K562 (cell line): ENCODE data around the gene GLRX5. TPM values are rescaled to one million over a fixed set of nuclear protein-coding genes. Genes with fewer than 3 reads are reported as not detected.

ENCODE experiments used
- BRCA1 ChIP-seq, 2 experiments: fragments of 450-650 bp in 1 of 2; sonication (generic) in 1 of 2; formaldehyde crosslinking in 1 of 2; IDR thresholded peaks; 2 replicates each; pipeline versions ENCODE4 v1.5.0 to v1.6.1; 2017 to 2020; ENCODE audit warnings: mild to moderate bottlenecking in 1 of 2, missing genetic modification reagents in 1 of 2
- EP300 ChIP-seq: IDR thresholded peaks from 2 replicates; pipeline ENCODE4 v1.6.1; 2012; ENCODE audit warnings: low read length, improper control_type of control experiment
- ESRRA ChIP-seq: fragments of 450-650 bp; IDR thresholded peaks from 2 replicates; pipeline ENCODE4 v1.6.1; 2014; ENCODE audit warnings: low read depth, mild to moderate bottlenecking, moderate library complexity, borderline replicate concordance
- FOXM1 ChIP-seq, 2 experiments: fragments of 450-650 bp in 1 of 2; sonication (generic) in 1 of 2; formaldehyde crosslinking in 1 of 2; IDR thresholded peaks; 2 replicates each; pipeline versions ENCODE4 v1.6.1 to v1.9.0; 2017 to 2022; ENCODE audit warnings: low read depth in 2 of 2, mild to moderate bottlenecking in 2 of 2, missing genetic modification reagents in 1 of 2, moderate library complexity in 1 of 2
- GABPB2 ChIP-seq: fragments of 250-450 bp; sonication (Bioruptor Pico); conservative IDR thresholded peaks from 2 replicates; pipeline ENCODE4 v1.5.1; 2021; ENCODE audit warnings: mild to moderate bottlenecking
- MYC ChIP-seq, 2 experiments: fragments of 250-450 bp in 1 of 2; sonication (Bioruptor Pico) in 1 of 2; IDR thresholded peaks; 2 replicates each; pipeline versions ENCODE4 v1.5.1 to v1.6.1; 2012 to 2021; ENCODE audit warnings: low read depth in 2 of 2, borderline replicate concordance in 1 of 2, improper control_type of control experiment in 1 of 2, low read length in 1 of 2, mild to moderate bottlenecking in 1 of 2, moderate library complexity in 1 of 2
- PHF8 ChIP-seq: fragments of 200-600 bp; sonication (generic); IDR thresholded peaks from 2 replicates; pipeline ENCODE4 v1.6.1; 2012; ENCODE audit warnings: mixed run types, mild to moderate bottlenecking, inconsistent platforms, low read length, moderate library complexity, borderline replicate concordance
- RBBP5 ChIP-seq: fragments of 200-600 bp; sonication (generic); IDR thresholded peaks from 2 replicates; pipeline ENCODE4 v1.6.1; 2012; ENCODE audit warnings: borderline replicate concordance, mild to moderate bottlenecking, low read length, control low read depth, inconsistent platforms; ENCODE audit not compliant: insufficient read depth, poor library complexity, severe bottlenecking
- polyA plus RNA-seq, 8 experiments: library from polyadenylated mRNA; depleted of rRNA in 4 of 8; stranded (reverse) in 5 of 8; unstranded in 3 of 8; fragments of >200 nt; fragmentation: Nextera tagmentation in 2 of 8; fragmentation: Illumina TruSeq in 1 of 8; extraction: Ambion mirVana in 2 of 8; extraction: Trizol in 1 of 8; gene quantifications; 2 replicates each; pipeline versions ENCODE4 v1.2.1 to v1.2.3, GENCODE V29; 2011 to 2014; ENCODE audit warnings: inconsistent platforms in 1 of 8, missing spikeins in 1 of 8
- total RNA-seq, 7 experiments: library from RNA; depleted of rRNA in 6 of 7; stranded (reverse); fragments of >200 nt in 6 of 7; fragmentation: Illumina TruSeq in 2 of 7; extraction: Trizol in 2 of 7; gene quantifications; 2 replicates each; pipeline versions ENCODE4 v1.2.1 to v1.2.3, GENCODE V29; 2011 to 2021; ENCODE audit warnings: low replicate concordance in 1 of 7
- TF ChIP-seq, protein P1 (sequence below): fragments of 250-450 bp; sonication (Bioruptor Pico); IDR thresholded peaks from 2 replicates; pipeline ENCODE4 v1.4.0; 2020
- TF ChIP-seq, protein P2 (sequence below): IDR thresholded peaks from 2 replicates; pipeline ENCODE4 v1.6.1; 2011; ENCODE audit not compliant: insufficient read length; ENCODE audit errors: extremely low read depth
- TF ChIP-seq, protein P3 (sequence below): sonication (generic); formaldehyde crosslinking; IDR thresholded peaks from 2 replicates; pipeline ENCODE4 v1.8.0; 2022; ENCODE audit warnings: missing genetic modification reagents, mild to moderate bottlenecking, moderate library complexity, borderline replicate concordance
- TF ChIP-seq, protein P4 (sequence below), 2 experiments: IDR thresholded peaks; 2 replicates each; pipeline ENCODE4 v1.6.1; 2012; ENCODE audit warnings: improper control_type of control experiment in 2 of 2, low read depth in 2 of 2, low read length in 2 of 2, borderline replicate concordance in 1 of 2
- TF ChIP-seq, protein P5 (sequence below): sonication (generic); formaldehyde crosslinking; IDR thresholded peaks from 2 replicates; pipeline ENCODE4 v1.8.0; 2022; ENCODE audit warnings: mild to moderate bottlenecking, missing genetic modification reagents

Gene GLRX5
- total and polyA plus RNA-seq, 9 of the 15 experiments (the other 6 are each of a cell fraction or from before 2014, with no cell fraction given), result 16.7 to 96.8 (median 66.8) TPM

DNA sequence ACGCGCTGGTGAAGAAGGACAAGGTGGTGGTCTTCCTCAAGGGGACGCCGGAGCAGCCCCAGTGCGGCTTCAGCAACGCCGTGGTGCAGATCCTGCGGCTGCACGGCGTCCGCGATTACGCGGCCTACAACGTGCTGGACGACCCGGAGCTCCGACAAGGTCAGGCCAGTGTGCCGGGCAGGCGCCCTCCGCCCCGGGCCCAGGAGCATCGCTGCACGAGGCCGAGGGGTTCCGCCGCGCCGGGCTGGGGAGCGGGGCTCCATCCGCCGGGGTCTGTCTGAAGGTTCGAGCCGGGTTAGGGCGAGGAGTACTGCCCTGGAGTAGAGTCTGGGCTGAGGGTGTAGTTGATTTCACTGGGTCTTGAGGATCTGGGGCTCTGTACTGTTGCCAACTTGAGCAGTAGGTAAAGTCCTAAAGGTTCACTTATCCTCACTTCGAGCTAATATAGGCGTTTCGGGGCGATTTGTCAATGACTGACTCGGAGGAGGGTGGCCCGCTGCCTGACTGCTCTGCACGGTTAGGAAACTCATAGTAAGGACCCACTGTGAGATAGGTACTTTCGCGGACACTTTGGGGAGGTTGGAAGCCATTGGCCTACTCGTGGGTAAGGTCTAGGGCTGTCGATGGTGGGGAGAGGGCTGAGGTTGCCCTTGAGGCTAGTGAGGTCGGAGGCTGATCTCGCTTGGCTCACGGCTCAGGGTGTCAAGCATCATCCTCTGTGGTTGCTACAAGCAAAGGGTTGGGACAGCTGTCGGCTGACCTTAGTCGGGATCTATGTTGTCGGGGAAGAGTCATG, 574 bp downstream of the GLRX5 start (continued):
- TF ChIP-seq GABPB2 (no peak), BRCA1 (IDR thresholded peaks at IDR 0.05) (no peak), BRCA1 (CRISPR knock-in tag; IDR thresholded peaks at IDR 0.05) (no peak), EP300 (no peak), RBBP5 (peak; percentile 71), ESRRA (0 out of 2 replicates have a peak, but pooled peaks have one; percentile 20), PHF8 (peak; percentile 12; the same call in 1 of the 2 replicates), MYC (IDR thresholded peaks at IDR 0.05; ENCODE audit: low read depth, low read length) (peak; percentile 6; the same call in 1 of the 2 replicates), MYC (CRISPR knock-in tag; IDR thresholded peaks at IDR 0.05; ENCODE audit: borderline replicate concordance, low read depth) (no peak), FOXM1 (IDR thresholded peaks at IDR 0.05; ENCODE audit: low read depth) (no peak), FOXM1 (CRISPR knock-in tag; IDR thresholded peaks at IDR 0.05; ENCODE audit: low read depth) (no peak)
- TF ChIP-seq, protein P1, sequence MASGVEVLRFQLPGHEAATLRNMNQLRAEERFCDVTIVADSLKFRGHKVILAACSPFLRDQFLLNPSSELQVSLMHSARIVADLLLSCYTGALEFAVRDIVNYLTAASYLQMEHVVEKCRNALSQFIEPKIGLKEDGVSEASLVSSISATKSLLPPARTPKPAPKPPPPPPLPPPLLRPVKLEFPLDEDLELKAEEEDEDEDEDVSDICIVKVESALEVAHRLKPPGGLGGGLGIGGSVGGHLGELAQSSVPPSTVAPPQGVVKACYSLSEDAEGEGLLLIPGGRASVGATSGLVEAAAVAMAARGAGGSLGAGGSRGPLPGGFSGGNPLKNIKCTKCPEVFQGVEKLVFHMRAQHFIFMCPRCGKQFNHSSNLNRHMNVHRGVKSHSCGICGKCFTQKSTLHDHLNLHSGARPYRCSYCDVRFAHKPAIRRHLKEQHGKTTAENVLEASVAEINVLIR (CRISPR knock-in tag), result no peak
- TF ChIP-seq, protein P2, sequence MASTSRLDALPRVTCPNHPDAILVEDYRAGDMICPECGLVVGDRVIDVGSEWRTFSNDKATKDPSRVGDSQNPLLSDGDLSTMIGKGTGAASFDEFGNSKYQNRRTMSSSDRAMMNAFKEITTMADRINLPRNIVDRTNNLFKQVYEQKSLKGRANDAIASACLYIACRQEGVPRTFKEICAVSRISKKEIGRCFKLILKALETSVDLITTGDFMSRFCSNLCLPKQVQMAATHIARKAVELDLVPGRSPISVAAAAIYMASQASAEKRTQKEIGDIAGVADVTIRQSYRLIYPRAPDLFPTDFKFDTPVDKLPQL, result no peak
- TF ChIP-seq, protein P3, sequence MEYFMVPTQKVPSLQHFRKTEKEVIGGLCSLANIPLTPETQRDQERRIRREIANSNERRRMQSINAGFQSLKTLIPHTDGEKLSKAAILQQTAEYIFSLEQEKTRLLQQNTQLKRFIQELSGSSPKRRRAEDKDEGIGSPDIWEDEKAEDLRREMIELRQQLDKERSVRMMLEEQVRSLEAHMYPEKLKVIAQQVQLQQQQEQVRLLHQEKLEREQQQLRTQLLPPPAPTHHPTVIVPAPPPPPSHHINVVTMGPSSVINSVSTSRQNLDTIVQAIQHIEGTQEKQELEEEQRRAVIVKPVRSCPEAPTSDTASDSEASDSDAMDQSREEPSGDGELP (CRISPR knock-in tag), result peak; percentile 23; the same call in 1 of the 2 replicates
- TF ChIP-seq, protein P4, sequence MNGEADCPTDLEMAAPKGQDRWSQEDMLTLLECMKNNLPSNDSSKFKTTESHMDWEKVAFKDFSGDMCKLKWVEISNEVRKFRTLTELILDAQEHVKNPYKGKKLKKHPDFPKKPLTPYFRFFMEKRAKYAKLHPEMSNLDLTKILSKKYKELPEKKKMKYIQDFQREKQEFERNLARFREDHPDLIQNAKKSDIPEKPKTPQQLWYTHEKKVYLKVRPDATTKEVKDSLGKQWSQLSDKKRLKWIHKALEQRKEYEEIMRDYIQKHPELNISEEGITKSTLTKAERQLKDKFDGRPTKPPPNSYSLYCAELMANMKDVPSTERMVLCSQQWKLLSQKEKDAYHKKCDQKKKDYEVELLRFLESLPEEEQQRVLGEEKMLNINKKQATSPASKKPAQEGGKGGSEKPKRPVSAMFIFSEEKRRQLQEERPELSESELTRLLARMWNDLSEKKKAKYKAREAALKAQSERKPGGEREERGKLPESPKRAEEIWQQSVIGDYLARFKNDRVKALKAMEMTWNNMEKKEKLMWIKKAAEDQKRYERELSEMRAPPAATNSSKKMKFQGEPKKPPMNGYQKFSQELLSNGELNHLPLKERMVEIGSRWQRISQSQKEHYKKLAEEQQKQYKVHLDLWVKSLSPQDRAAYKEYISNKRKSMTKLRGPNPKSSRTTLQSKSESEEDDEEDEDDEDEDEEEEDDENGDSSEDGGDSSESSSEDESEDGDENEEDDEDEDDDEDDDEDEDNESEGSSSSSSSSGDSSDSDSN (IDR thresholded peaks at IDR 0.05; ENCODE audit: borderline replicate concordance in 1 of 2, low read depth in 2 of 2, low read length in 2 of 2), result 0 out of 4 replicates have a peak, but pooled peaks of 1 of the 2 experiments have one; percentile 1
- TF ChIP-seq, protein P5, sequence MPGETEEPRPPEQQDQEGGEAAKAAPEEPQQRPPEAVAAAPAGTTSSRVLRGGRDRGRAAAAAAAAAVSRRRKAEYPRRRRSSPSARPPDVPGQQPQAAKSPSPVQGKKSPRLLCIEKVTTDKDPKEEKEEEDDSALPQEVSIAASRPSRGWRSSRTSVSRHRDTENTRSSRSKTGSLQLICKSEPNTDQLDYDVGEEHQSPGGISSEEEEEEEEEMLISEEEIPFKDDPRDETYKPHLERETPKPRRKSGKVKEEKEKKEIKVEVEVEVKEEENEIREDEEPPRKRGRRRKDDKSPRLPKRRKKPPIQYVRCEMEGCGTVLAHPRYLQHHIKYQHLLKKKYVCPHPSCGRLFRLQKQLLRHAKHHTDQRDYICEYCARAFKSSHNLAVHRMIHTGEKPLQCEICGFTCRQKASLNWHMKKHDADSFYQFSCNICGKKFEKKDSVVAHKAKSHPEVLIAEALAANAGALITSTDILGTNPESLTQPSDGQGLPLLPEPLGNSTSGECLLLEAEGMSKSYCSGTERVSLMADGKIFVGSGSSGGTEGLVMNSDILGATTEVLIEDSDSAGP, result no peak
